GM23338 (cell line): Measurements from ENCODE around the gene LIMA1. TPM values are rescaled to one million over a fixed set of nuclear protein-coding genes. Genes with fewer than 3 reads are reported as not detected.

Experiments
- microRNA counts: library from miRNA; unstranded; fragments of <30 nt; microRNA quantifications from one replicate; lab custom pipeline; 2017
- microRNA-seq: library from miRNA; unstranded; fragments of <30 nt; microRNA quantifications from one replicate; pipeline ENCODE4, GENCODE V29; 2017
- polyA plus RNA-seq: library from polyadenylated mRNA; unstranded; fragments of >200 nt; fragmentation: Nextera tagmentation; extraction: Ambion mirVana; gene quantifications from 2 replicates; pipeline ENCODE4 v1.2.1, GENCODE V29; 2016
- small RNA-seq: library from RNA; depleted of rRNA; stranded (forward); fragments of <200 nt; gene quantifications from one replicate; pipeline ENCODE3, GENCODE V24; 2014; ENCODE audit warnings: low replicate concordance
- total RNA-seq: library from RNA; depleted of rRNA; stranded (reverse); fragments of >200 nt; shearing (Covaris generic); gene quantifications from 2 replicates; pipeline ENCODE4 v1.2.3, GENCODE V29; 2014; rRNA removed

The LIMA1 gene
- total and polyA plus RNA-seq, 2 experiments from 2014 or later, result 27.7 to 29.6 TPM

MicroRNAs within 50 kb of the gene (microRNA counts, 767-probe panel; counts per million panel counts)
- microRNA hsa-miR-1293 (lab: Ali Mortazavi, UCI), result not detected

Small RNA genes within 50 kb of the gene (microRNA-seq; reads per million reads assigned to microRNA genes)
- gene MIR1293, result not detected

Small RNA genes within 50 kb of the gene (small RNA-seq; reads per million reads assigned to genes)
- 0.15 reads per million for gene MIR1293
- not detected for gene RNU6-1093P

Other genes starting within 250 kb of the LIMA1 start
- gene ASIC1, start 225.9 kb downstream of the LIMA1 start, total RNA-seq, result 1.5 and 1.6 TPM in 2 replicates
- gene ASIC1, start 225.9 kb downstream of the LIMA1 start, polyA plus RNA-seq, result 0.47 and 0.76 TPM in 2 replicates
- 276 and 287 TPM in 2 replicates for gene SMARCD1, start 198.2 kb downstream of the LIMA1 start, total RNA-seq
- 124 and 145 TPM in 2 replicates for gene SMARCD1, start 198.2 kb downstream of the LIMA1 start, polyA plus RNA-seq
- gene GPD1, start 179.5 kb downstream of the LIMA1 start, total RNA-seq, result 0.23 and 0.45 TPM in 2 replicates
- 0.17 and 0.36 TPM in 2 replicates for gene GPD1, start 179.5 kb downstream of the LIMA1 start, polyA plus RNA-seq
- gene COX14, start 171.3 kb downstream of the LIMA1 start, total RNA-seq, result 27.8 and 43.7 TPM in 2 replicates
- gene COX14, start 171.3 kb downstream of the LIMA1 start, polyA plus RNA-seq, result 73.0 and 73.5 TPM in 2 replicates
- 50.2 and 56.5 TPM in 2 replicates for gene CERS5, start 116.2 kb downstream of the LIMA1 start, total RNA-seq
- 42.7 and 45.4 TPM in 2 replicates for gene CERS5, start 116.2 kb downstream of the LIMA1 start, polyA plus RNA-seq
- not detected in 2 replicates for gene FAM186A, start 113.1 kb upstream of the LIMA1 start, total RNA-seq
- gene FAM186A, start 113.1 kb upstream of the LIMA1 start, polyA plus RNA-seq, result not detected in 2 replicates
- gene LARP4, start 117.4 kb upstream of the LIMA1 start, total RNA-seq, result 55.9 and 59.1 TPM in 2 replicates
- gene LARP4, start 117.4 kb upstream of the LIMA1 start, polyA plus RNA-seq, result 76.8 and 88.8 TPM in 2 replicates
- 35.0 and 36.4 TPM in 2 replicates for gene DIP2B, start 221.5 kb upstream of the LIMA1 start, total RNA-seq
- gene DIP2B, start 221.5 kb upstream of the LIMA1 start, polyA plus RNA-seq, result 8.0 and 8.9 TPM in 2 replicates